Omental fat pad (tissue), 4 donors: ENCODE results near the gene TSPAN14. TPM values are rescaled to one million over a fixed set of nuclear protein-coding genes. Genes with fewer than 3 reads are reported as not detected.
A peak's percentile ranks its signal among the peaks of the same experiment; 100 is the strongest.
"Not testable (repeated sequence)": the region's sequence is repeated elsewhere in the genome, so short reads cannot be mapped to it uniquely, and the experiment has no call there.

ENCODE experiments used
- ATAC-seq: fragments of 150-250 bp; one replicate; pipeline ENCODE4 v1.9.1; 2016; ENCODE audit warnings: mild to moderate bottlenecking, moderate library complexity; ENCODE audit not compliant: low FRiP score
- DNase-seq: peaks from one replicate; pipeline ENCODE4 v3.0.0-alpha.2; 2019; ENCODE audit warnings: low spot score
- total RNA-seq, 4 donors: library from RNA; depleted of rRNA; stranded (reverse); fragments of >200 nt; gene quantifications; one replicate each; pipeline ENCODE4 v1.1.0, GENCODE V29; 2016
- TF ChIP-seq, protein P1 (sequence below), 3 donors: fragments of 450-650 bp; IDR thresholded peaks; one replicate each; pipeline ENCODE4 v1.5.1; 2016 to 2017; ENCODE audit warnings: antibody characterized with exemption in 3 of 3, mild to moderate bottlenecking in 3 of 3, moderate library complexity in 2 of 3

Gene TSPAN14
- total RNA-seq, 4 donors from 2014 or later: 42.4 to 114 (median 91.6) TPM

DNA sequence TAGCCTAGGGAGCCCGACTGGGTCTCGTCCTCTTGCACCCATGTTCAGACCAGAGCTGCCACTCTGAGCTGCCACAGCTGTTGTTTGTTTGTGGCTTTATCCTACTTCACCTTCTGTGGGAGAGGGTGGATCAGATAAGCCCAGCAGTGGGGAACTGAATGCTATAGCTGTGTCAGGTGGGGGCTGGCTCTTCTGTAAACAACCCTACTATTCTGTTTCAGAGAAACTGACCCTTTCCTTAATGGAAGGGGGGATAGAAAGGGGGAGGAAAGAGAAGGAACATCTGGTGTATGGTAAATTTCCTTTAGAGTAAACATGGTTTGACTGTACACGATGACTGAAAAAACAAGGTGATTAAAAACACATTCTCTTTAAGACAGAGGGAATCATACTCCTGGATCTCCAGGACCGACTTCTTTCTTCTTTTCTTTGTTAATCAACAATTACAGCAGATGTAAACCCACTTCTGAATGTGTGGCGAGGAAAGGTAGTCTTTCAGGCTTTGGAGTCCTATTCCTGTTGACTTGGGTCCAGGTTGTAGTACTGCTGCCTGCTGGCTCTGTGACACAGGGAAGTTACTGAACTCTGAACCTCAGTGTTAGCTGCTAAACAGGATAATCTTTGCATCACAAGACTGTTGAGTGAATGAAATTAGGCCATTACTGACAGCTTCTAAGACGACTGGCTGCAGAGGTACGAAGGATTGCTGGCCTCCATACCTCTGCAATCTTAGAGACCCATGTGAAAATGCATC lies 39.8 kb upstream of the TSPAN14 start:
- DNase-seq: no peak
- ATAC-seq: no peak
- TF ChIP-seq, protein P1, sequence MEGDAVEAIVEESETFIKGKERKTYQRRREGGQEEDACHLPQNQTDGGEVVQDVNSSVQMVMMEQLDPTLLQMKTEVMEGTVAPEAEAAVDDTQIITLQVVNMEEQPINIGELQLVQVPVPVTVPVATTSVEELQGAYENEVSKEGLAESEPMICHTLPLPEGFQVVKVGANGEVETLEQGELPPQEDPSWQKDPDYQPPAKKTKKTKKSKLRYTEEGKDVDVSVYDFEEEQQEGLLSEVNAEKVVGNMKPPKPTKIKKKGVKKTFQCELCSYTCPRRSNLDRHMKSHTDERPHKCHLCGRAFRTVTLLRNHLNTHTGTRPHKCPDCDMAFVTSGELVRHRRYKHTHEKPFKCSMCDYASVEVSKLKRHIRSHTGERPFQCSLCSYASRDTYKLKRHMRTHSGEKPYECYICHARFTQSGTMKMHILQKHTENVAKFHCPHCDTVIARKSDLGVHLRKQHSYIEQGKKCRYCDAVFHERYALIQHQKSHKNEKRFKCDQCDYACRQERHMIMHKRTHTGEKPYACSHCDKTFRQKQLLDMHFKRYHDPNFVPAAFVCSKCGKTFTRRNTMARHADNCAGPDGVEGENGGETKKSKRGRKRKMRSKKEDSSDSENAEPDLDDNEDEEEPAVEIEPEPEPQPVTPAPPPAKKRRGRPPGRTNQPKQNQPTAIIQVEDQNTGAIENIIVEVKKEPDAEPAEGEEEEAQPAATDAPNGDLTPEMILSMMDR (IDR thresholded peaks at IDR 0.05): no peak

DNA sequence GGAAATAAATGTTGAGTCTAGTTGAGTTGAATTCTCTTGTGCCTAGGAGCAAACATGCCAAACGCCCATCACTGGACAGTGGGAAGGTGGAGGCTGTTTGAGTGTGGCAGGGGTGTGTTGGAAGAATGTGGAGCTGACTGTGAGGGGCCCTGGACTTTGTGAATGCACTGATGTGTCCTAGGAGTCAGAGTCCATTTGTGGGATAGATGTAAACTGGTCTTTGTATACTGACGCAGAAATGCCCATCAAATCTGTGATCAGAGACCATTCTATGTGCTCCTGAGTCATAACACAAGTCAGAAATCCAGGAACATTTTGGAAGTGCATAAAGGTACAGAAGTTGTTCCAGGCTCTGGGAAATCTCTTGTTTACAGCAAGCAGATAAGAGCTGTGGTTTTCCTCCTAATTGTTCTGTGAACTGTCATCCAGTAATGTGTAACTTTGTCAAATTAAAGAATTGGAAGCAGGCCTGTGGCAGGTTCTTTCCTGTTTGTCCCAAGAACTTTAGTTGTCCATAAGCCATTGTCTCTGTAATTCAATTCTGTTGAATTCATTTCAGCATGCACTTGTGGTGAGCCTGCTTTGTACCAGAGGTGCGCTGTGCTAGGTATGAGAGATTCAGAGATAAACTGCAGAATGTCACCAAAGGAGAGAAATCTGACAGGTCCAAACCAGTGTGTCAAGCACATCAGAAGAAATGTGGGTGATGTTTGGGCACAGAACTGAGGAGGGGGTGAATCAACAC lies 38.2 kb upstream of the TSPAN14 start:
- DNase-seq: no peak
- TF ChIP-seq, protein P1 (IDR thresholded peaks at IDR 0.05): no peak
- ATAC-seq: no peak

DNA sequence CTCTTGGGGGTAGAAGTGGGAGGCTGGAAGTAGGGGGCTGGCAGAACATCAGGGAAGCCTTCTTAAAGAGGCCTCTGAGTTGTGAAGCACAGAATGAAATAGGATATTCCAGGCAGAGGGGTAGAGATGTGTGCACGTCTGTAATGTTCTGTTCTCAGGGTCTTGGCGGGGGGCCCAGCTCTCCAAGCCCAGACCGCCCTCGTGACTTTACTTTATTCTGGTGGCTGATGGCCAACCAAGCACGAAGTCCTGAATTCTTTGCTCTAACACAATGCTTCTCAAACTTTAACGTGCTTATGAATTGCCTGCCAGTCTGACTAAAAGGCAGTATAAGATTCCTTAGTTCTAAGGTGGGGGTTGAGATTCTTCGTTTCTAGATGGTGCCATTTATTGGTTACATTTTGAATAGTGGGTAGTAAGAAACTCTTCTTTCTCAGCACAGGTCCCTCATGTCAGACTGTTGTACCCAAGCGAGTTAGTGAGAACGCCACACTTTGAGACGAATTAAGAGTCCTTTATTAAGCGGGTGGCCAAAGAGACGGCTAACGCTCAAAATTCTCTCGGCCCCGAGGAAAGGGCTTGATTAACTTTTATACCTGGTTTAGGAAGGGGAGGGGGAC lies 37.5 kb upstream of the TSPAN14 start:
- DNase-seq: no peak
- ATAC-seq: peak; percentile 39
- TF ChIP-seq, protein P1 (IDR thresholded peaks at IDR 0.05): no peak

DNA sequence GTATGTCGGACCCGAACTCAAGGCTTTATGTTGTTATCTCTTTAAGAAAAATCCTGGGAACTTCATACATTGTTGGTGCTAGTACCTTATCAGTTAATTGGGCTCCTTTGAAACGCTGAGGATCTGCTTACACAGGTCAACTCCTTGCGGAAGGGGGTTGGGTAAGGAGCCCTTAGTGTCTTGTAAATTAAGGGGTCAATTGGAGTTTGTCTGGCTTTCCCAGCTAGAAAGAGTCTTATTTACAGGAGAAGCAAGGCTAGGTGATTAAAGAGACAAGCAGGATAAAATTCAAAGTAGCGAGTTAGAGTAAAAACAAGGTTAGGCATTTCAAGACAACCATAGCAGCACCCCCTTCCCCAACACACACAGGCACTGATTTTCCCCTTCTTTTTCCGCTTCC lies 36.9 kb upstream of the TSPAN14 start:
- DNase-seq, ATAC-seq: not testable (repeated sequence)

DNA sequence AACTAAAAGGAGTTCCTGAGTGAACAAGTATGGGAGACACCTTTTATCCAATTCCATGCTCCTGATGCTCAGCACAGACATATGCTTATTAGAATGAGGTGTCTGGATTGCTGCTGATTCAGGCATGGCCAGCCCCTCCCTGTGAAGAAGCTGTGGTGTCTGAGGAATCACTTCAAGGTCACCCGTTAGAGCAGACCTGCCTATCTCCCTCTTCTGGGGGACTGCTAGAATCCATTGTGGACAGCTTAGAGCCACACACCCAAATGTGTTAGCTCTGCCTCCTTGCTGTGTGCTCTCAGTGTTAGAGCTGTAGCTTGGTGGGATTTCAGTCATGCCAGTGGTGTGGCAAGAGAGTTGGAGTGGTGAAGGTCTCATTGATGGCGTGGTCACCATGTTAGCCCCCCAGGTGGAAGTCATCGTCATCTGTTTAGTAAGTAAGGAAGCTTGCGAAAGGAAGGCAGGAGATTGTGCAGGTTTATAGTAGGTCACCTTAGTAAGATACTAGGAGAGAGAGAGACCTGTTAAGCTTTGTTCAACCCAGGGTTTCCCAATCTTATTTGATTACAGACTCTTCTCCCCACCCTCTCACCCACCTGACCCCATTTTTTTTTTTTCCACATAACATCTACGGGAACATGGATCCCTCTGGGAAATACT lies 32.9 kb upstream of the TSPAN14 start:
- no peak for ATAC-seq
- TF ChIP-seq, protein P1 (IDR thresholded peaks at IDR 0.05): no peak
- no peak for DNase-seq

DNA sequence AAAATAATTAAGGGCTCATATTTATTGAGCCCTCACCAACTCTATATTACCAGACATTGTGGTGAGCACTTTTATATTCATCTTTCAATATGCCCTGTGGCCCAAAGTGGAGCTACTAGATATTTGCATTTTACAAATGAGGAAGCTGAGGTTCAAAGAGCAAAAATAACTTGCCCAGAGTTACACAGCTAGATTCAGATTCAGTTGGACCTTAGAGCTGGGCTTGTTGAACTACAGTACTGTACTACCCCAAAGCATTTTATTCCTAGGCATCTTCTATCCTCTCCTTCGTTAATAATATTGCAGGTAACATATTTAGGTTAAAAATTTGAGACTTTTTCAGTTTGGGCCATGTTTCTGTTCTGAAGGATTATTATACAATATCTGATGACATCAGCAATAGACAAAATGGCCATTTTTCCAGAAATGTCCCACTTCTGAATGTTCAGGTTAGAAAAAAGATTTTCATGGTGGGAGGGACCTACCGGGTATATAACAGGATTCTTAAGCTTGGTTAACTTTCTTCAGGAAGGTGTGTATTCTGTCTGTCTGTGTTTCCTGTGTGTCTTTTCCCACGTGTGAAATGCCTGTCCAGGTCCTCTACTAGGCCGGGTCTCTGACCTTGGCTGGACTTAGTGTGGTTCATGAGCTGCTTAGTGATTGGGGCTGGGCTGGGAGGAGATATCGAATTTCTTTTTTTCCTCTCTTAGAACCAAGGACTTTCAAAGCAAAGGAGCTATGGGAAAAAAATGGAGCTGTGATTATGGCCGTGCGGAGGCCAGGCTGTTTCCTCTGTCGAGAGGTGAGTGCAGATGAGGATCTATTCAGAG lies 32.2 kb upstream of the TSPAN14 start:
- TF ChIP-seq, protein P1 (IDR thresholded peaks at IDR 0.05): no peak
- no peak for DNase-seq
- no peak for ATAC-seq
